K562 (cell line): ENCODE measurements around the gene KIAA0513. TPM values are rescaled to one million over a fixed set of nuclear protein-coding genes. Genes with fewer than 3 reads are reported as not detected.

ENCODE experiments used
- ATAC-seq: fragments of 200-7000 bp; cut with Tn5 transposase; 3 replicates; pipeline ENCODE4 v1.9.1; 2020; ENCODE audit warnings: moderate library complexity
- BruUV-seq: library from RNA; stranded (reverse); fragments of 400-500 nt; replicated peaks from 2 replicates; lab custom pipeline; 2021; lab: Mats Ljungman, UMichigan
- CTCF ChIA-PET: fragments of 300-600 bp; formaldehyde crosslinking; extraction: SDS; loops from one replicate; lab custom pipeline; 2021; ENCODE audit warnings: low intra/inter-chr PET ratio; lab: Yijun Ruan, JAX
- POLR2A ChIA-PET: fragments of 300-600, 350-650 bp; sonication (Branson Sonifier 250); formaldehyde crosslinking; extraction: SDS; loops from one replicate; lab custom pipeline; 2021; ENCODE audit warnings: antibody characterized with exemption, inconsistent platforms; lab: Yijun Ruan, JAX
- DNase-seq, 4 experiments: peaks; one replicate each; pipeline versions ENCODE4 v3.0.0 to v3.0.0-alpha.2; 2011 to 2018; ENCODE audit warnings: low spot score in 3 of 4, mixed read lengths in 3 of 4; ENCODE audit errors: extremely low read depth in 1 of 4
- FAIRE-seq: peaks from 2 replicates; lab custom pipeline; 2011; peaks lifted over from hg19 to GRCh38; lab: Jason Lieb, UNC
- H2AFZ ChIP-seq: 2 replicates; pipeline ENCODE4 v1.6.0; 2011; ENCODE audit warnings: low read depth, low read length, control low read depth, inconsistent platforms
- H3K27ac ChIP-seq: fragments of 200-600 bp; 3 replicates; pipeline ENCODE4 v1.8.0; 2011; ENCODE audit warnings: low read depth, mild to moderate bottlenecking, control low read depth, inconsistent platforms, low read length, moderate library complexity, mixed read lengths; ENCODE audit errors: extremely low read depth
- H3K27me3 ChIP-seq, 2 experiments: fragments of 300-600 bp in 1 of 2; 2 replicates in 1 of 2; 3 replicates in 1 of 2; pipeline versions ENCODE4 v1.6.0 to v1.8.0; 2011; ENCODE audit warnings: inconsistent platforms in 2 of 2, low read length in 2 of 2, mild to moderate bottlenecking in 1 of 2, mixed read lengths in 1 of 2, moderate library complexity in 1 of 2; ENCODE audit not compliant: control insufficient read depth in 2 of 2, insufficient read depth in 2 of 2
- H3K36me3 ChIP-seq: fragments of 300-600 bp; 3 replicates; pipeline ENCODE4 v1.8.0; 2011; ENCODE audit warnings: mild to moderate bottlenecking, low read length, inconsistent platforms; ENCODE audit not compliant: control insufficient read depth, insufficient read depth
- H3K4me1 ChIP-seq, 2 experiments: fragments of 200-600 bp in 1 of 2; replicated peaks in 1 of 2; 2 replicates in 1 of 2; 3 replicates in 1 of 2; pipeline versions ENCODE4 v1.5.1 to v1.8.0; 2011; ENCODE audit warnings: inconsistent platforms in 2 of 2, low read length in 2 of 2, mild to moderate bottlenecking in 1 of 2, mixed read lengths in 1 of 2, moderate library complexity in 1 of 2; ENCODE audit not compliant: control insufficient read depth in 2 of 2, insufficient read depth in 2 of 2
- H3K4me2 ChIP-seq: 2 replicates; pipeline ENCODE4 v1.6.1; 2011; ENCODE audit warnings: low read length, control low read depth, inconsistent platforms, mixed read lengths; ENCODE audit not compliant: insufficient read depth
- H3K4me3 ChIP-seq: fragments of 200-600 bp; sonication (generic), shearing (Covaris generic); 2 replicates; pipeline ENCODE4 v1.5.1; 2016; ENCODE audit warnings: control low read depth, inconsistent platforms
- H3K79me2 ChIP-seq: fragments of 200-600 bp; 3 replicates; pipeline ENCODE4 v1.8.0; 2011; ENCODE audit warnings: low read length, inconsistent platforms; ENCODE audit not compliant: control insufficient read depth, insufficient read depth
- H3K9ac ChIP-seq, 2 experiments: 2 replicates each; pipeline versions ENCODE4 v1.6.0 to v1.6.1; 2011; ENCODE audit warnings: low read depth in 2 of 2, low read length in 2 of 2, control low read depth in 1 of 2, inconsistent platforms in 1 of 2, mild to moderate bottlenecking in 1 of 2, mixed read lengths in 1 of 2; ENCODE audit not compliant: insufficient read depth in 1 of 2
- H3K9me1 ChIP-seq: one replicate; pipeline ENCODE4 v1.6.0; 2011; ENCODE audit warnings: inconsistent platforms, mild to moderate bottlenecking, low read length, moderate library complexity; ENCODE audit not compliant: control insufficient read depth, insufficient read depth
- H3K9me3 ChIP-seq: replicated peaks from 2 replicates; pipeline ENCODE4 v1.5.1; 2011; ENCODE audit warnings: low read depth, low read length, inconsistent platforms; ENCODE audit not compliant: control insufficient read depth, insufficient read depth
- H4K20me1 ChIP-seq: replicated peaks from 2 replicates; pipeline ENCODE4 v1.6.1; 2011; ENCODE audit warnings: low read length, inconsistent platforms, mixed read lengths; ENCODE audit not compliant: control insufficient read depth, insufficient read depth
- ATF1 ChIP-seq, 2 experiments: fragments of 450-650 bp in 1 of 2; IDR thresholded peaks; 2 replicates each; pipeline ENCODE4 v1.6.1; 2016; ENCODE audit warnings: missing compliant biosample characterization in 1 of 2, missing genetic modification characterization in 1 of 2
- CHCHD3 ChIP-seq: fragments of 250-450 bp; sonication (Bioruptor Pico); IDR thresholded peaks from 2 replicates; pipeline ENCODE4 v2.1.2; 2022; ENCODE audit warnings: mild to moderate bottlenecking
- DPF2 ChIP-seq: fragments of 450-650 bp; IDR thresholded peaks from 2 replicates; pipeline ENCODE4 v1.6.1; 2016
- EP400 ChIP-seq: fragments of 450-650 bp; IDR thresholded peaks from 2 replicates; pipeline ENCODE4 v1.6.1; 2017; ENCODE audit warnings: antibody characterized with exemption, mild to moderate bottlenecking, moderate library complexity
- FOXJ3 ChIP-seq: sonication (generic); formaldehyde crosslinking; IDR thresholded peaks from 2 replicates; pipeline ENCODE4 v1.4.0; 2020; ENCODE audit warnings: mild to moderate bottlenecking, missing genetic modification reagents
- NCOR1 ChIP-seq: fragments of 450-650 bp; IDR thresholded peaks from 2 replicates; pipeline ENCODE4 v1.6.1; 2016; ENCODE audit warnings: mild to moderate bottlenecking, moderate library complexity
- POLR2G ChIP-seq: fragments of 200-400 bp; formaldehyde crosslinking; IDR thresholded peaks from 2 replicates; pipeline ENCODE4 v1.6.1; 2017; ENCODE audit warnings: low read depth, mild to moderate bottlenecking, antibody characterized with exemption, low read length, moderate library complexity
- PRPF4 ChIP-seq: fragments of 200-400 bp; formaldehyde crosslinking; IDR thresholded peaks from one replicate; pipeline ENCODE4 v1.6.1; 2017; ENCODE audit warnings: low read length, low read depth, mild to moderate bottlenecking; ENCODE audit not compliant: insufficient read depth, poor library complexity, severe bottlenecking
- RBBP5 ChIP-seq: fragments of 200-600 bp; sonication (generic); IDR thresholded peaks from 2 replicates; pipeline ENCODE4 v1.6.1; 2012; ENCODE audit warnings: borderline replicate concordance, mild to moderate bottlenecking, low read length, control low read depth, inconsistent platforms; ENCODE audit not compliant: insufficient read depth, poor library complexity, severe bottlenecking
- RCOR1 ChIP-seq, 2 experiments: IDR thresholded peaks; 2 replicates each; pipeline ENCODE4 v1.6.1; 2012; ENCODE audit warnings: low read depth in 2 of 2, low read length in 2 of 2, borderline replicate concordance in 1 of 2, improper control_type of control experiment in 1 of 2
- SIN3A ChIP-seq, 2 experiments: fragments of 150-350 bp in 1 of 2; IDR thresholded peaks; 2 replicates each; pipeline ENCODE4 v1.6.1; 2011 to 2016; ENCODE audit warnings: borderline replicate concordance in 2 of 2, low read depth in 2 of 2, low read length in 2 of 2, mild to moderate bottlenecking in 2 of 2, moderate library complexity in 2 of 2; ENCODE audit not compliant: control insufficient read depth in 1 of 2
- SMARCA5 ChIP-seq: fragments of 450-650 bp; IDR thresholded peaks from 2 replicates; pipeline ENCODE4 v1.6.1; 2016
- TAF7 ChIP-seq: fragments of 450-650 bp; IDR thresholded peaks from 2 replicates; pipeline ENCODE4 v1.6.1; 2016; ENCODE audit warnings: missing genetic modification characterization, missing compliant biosample characterization
- TCF7L2 ChIP-seq: fragments of 150-350 bp; IDR thresholded peaks from 2 replicates; pipeline ENCODE4 v1.6.1; 2016; ENCODE audit warnings: low read depth, mild to moderate bottlenecking, low read length, moderate library complexity
- YBX1 ChIP-seq: fragments of 450-650 bp; IDR thresholded peaks from 2 replicates; pipeline ENCODE4 v1.7.1; 2016; ENCODE audit warnings: mild to moderate bottlenecking
- ZC3H11A ChIP-seq: IDR thresholded peaks from 2 replicates; pipeline ENCODE4 v1.6.1; 2012; ENCODE audit warnings: low read depth, low read length, improper control_type of control experiment
- ZNF124 ChIP-seq: sonication (generic); formaldehyde crosslinking; IDR thresholded peaks from 2 replicates; pipeline ENCODE4 v1.8.1; 2022; ENCODE audit warnings: missing genetic modification reagents
- ZNF23 ChIP-seq: fragments of 250-450 bp; sonication (Bioruptor Pico); IDR thresholded peaks from 2 replicates; pipeline ENCODE4 v1.4.0; 2020; ENCODE audit warnings: mild to moderate bottlenecking
- ZZZ3 ChIP-seq: fragments of 450-650 bp; IDR thresholded peaks from 2 replicates; pipeline ENCODE4 v1.6.1; 2016; ENCODE audit warnings: antibody characterized with exemption, mild to moderate bottlenecking, moderate library complexity
- WGBS: fragments of 100-300 bp; shearing (Covaris generic); methylation state at CpG from one replicate; pipeline ENCODE4 v1.1.6; 2016; ENCODE audit warnings: low coverage, mixed read lengths; ENCODE audit not compliant: insufficient coverage; ENCODE audit errors: missing lambda C conversion rate; 5-methylcytosine and 5-hydroxymethylcytosine counted together
- in situ Hi-C: fragments of 300-500 bp; cut with MboI; formaldehyde crosslinking; loops from 4 replicates; pipeline ENCODE4 v1.15.0; 2018; ENCODE audit warnings: inconsistent platforms, mixed read lengths
- intact Hi-C: fragments of 100-400 bp; cut with micrococcal nuclease; formaldehyde crosslinking; loops from 2 replicates; pipeline ENCODE4 v1.14.2; 2022
- polyA plus RNA-seq, 8 experiments: library from polyadenylated mRNA; depleted of rRNA in 4 of 8; stranded (reverse) in 5 of 8; unstranded in 3 of 8; fragments of >200 nt; fragmentation: Nextera tagmentation in 2 of 8; fragmentation: Illumina TruSeq in 1 of 8; extraction: Ambion mirVana in 2 of 8; extraction: Trizol in 1 of 8; gene quantifications; 2 replicates each; pipeline versions ENCODE4 v1.2.1 to v1.2.3, GENCODE V29; 2011 to 2014; ENCODE audit warnings: inconsistent platforms in 1 of 8, missing spikeins in 1 of 8
- total RNA-seq, 7 experiments: library from RNA; depleted of rRNA in 6 of 7; stranded (reverse); fragments of >200 nt in 6 of 7; fragmentation: Illumina TruSeq in 2 of 7; extraction: Trizol in 2 of 7; gene quantifications; 2 replicates each; pipeline versions ENCODE4 v1.2.1 to v1.2.3, GENCODE V29; 2011 to 2021; ENCODE audit warnings: low replicate concordance in 1 of 7
- TF ChIP-seq, protein P1 (sequence below): IDR thresholded peaks from 2 replicates; pipeline ENCODE4 v1.6.1; 2011; ENCODE audit not compliant: insufficient read length; ENCODE audit errors: extremely low read depth
- TF ChIP-seq, protein P2 (sequence below), 2 experiments: fragments of 250-450 bp in 1 of 2; fragments of 450-650 bp in 1 of 2; sonication (Bioruptor Pico) in 1 of 2; IDR thresholded peaks; 2 replicates each; pipeline versions ENCODE4 v1.6.1 to v1.8.0; 2016 to 2021; ENCODE audit warnings: mild to moderate bottlenecking in 2 of 2, moderate library complexity in 2 of 2, missing compliant biosample characterization in 1 of 2, missing genetic modification characterization in 1 of 2

Gene KIAA0513
- total and polyA plus RNA-seq, 9 of the 15 experiments (the other 6 are each of a cell fraction or from before 2014, with no cell fraction given), result 0.18 to 13.7 (median 10.2) TPM

DNA sequence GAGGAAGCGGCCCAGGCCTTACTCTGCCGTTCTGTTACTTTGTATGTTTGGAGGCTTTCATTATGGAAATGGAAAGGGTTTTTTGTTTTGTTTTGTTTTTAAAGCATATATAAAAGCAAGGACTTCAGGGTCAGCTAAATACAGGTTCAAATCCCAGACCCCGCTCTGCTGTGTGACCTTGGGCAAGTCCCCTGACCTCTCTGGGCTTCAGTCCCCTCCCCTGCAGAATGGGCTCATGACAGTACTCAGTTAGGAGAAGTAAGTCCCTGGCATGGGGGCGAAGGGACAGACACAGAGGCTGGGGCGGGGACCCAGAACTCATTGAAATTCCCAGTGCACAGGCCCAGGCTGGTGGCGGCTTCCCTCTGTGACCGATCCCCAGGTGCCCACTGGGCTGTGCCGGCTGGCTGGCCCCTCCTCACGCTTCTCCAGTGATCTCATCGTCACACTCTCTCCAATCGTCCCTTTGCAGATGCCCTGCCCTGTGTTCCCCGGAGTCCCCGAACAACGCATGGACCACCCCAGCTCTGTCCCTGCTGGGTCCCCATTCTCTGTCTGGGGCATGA is 85.7 kb downstream of the KIAA0513 start:
- BruUV-seq, result no TSS peak
- no peak for FAIRE-seq
- TF ChIP-seq, protein P1, sequence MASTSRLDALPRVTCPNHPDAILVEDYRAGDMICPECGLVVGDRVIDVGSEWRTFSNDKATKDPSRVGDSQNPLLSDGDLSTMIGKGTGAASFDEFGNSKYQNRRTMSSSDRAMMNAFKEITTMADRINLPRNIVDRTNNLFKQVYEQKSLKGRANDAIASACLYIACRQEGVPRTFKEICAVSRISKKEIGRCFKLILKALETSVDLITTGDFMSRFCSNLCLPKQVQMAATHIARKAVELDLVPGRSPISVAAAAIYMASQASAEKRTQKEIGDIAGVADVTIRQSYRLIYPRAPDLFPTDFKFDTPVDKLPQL, result no peak
- peak; percentile 48; the same call in 1 of the 2 replicates for TF ChIP-seq SMARCA5
- TF ChIP-seq RBBP5, result no peak
- TF ChIP-seq TAF7 (tag), result no peak
- no peak for TF ChIP-seq ZNF124 (CRISPR knock-in tag)
- no peak for TF ChIP-seq ATF1 (CRISPR knock-in tag; IDR thresholded peaks at IDR 0.05)
- TF ChIP-seq ATF1 (tag; IDR thresholded peaks at IDR 0.05), result no peak
- TF ChIP-seq FOXJ3 (CRISPR knock-in tag), result no peak
- TF ChIP-seq RCOR1 (IDR thresholded peaks at IDR 0.05; ENCODE audit: borderline replicate concordance in 1 of 2, low read depth in 2 of 2, low read length in 2 of 2), result peak in 1 of 2 experiments; percentile 39; a peak in 1 of 4 replicates
- no peak for TF ChIP-seq EP400
- TF ChIP-seq, protein P2, sequence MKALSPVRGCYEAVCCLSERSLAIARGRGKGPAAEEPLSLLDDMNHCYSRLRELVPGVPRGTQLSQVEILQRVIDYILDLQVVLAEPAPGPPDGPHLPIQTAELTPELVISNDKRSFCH (CRISPR knock-in tag; IDR thresholded peaks at IDR 0.05), result no peak
- TF ChIP-seq, protein P2 (tag; IDR thresholded peaks at IDR 0.05), result no peak
- TF ChIP-seq ZZZ3, result no peak
- TF ChIP-seq NCOR1, result no peak
- no peak for TF ChIP-seq ZNF23 (CRISPR knock-in tag)
- TF ChIP-seq PRPF4, result no peak
- TF ChIP-seq POLR2G, result no peak
- TF ChIP-seq YBX1, result no peak
- TF ChIP-seq CHCHD3 (CRISPR knock-in tag), result no peak
- no peak for TF ChIP-seq TCF7L2
- TF ChIP-seq ZC3H11A, result no peak
- no peak for TF ChIP-seq SIN3A (IDR thresholded peaks at IDR 0.05; ENCODE audit: borderline replicate concordance in 2 of 2, control insufficient read depth in 1 of 2, low read depth in 2 of 2, low read length in 2 of 2)
- TF ChIP-seq DPF2, result no peak

More for the DNA sequence above, 85.7 kb downstream of the KIAA0513 start:
- in situ Hi-C loops, result loop anchor here (10.0 to 25.0 kb wide), 3 partner anchors 142 to 899 kb away; no protein-coding TSS in a partner anchor
- ChIA-PET POLR2A (interaction anchor here (0.7 to 1.5 kb wide), 2 partner anchors 12 to 234 kb away, joined by 4 read pairs; no protein-coding TSS in a partner anchor), CTCF (interaction anchor here (1.3 kb wide), 1 partner anchor 131 kb away, joined by 4 read pairs; no protein-coding TSS in a partner anchor)
- Histone ChIP-seq H3K27me3 (peaks cover 3 to 43% of the 10 kb centered on the region in 2 experiments; a peak in 4 of 5 replicates), H3K27ac (no peak overlapping the region), H3K36me3 (no peaks in the 10 kb centered on the region), H3K9me1 (no peaks in the 10 kb centered on the region), H4K20me1 (no peaks in the 10 kb centered on the region), H3K9me3 (peaks cover 2% of the 10 kb centered on the region; the same call in 1 of the 2 replicates), H3K4me3 (no peak overlapping the region), H3K4me1 (peaks cover 2 to 29% of the 10 kb centered on the region in 2 experiments; a peak in 2 of 5 replicates), H2AFZ (no peak overlapping the region), H3K9ac (peak overlapping the region in 1 of 2 experiments; percentile 49; a peak in 1 of 4 replicates), H3K79me2 (no peaks in the 10 kb centered on the region), H3K4me2 (no peak overlapping the region)
- no peak for ATAC-seq
- 41% methylated on average over 14 of the region's 14 CpGs for WGBS
- DNase-seq, result no peak
- intact Hi-C loops, result no loop called here
